ENCODE results near the gene LRRC75B. TPM values are rescaled to one million over a fixed set of nuclear protein-coding genes. Genes with fewer than 3 reads are reported as not detected.
A peak's percentile ranks its signal among the peaks of the same experiment; 100 is the strongest.

The LRRC75B gene
- total and polyA plus RNA-seq, 2 of the 13 experiments (the other 11 are each of a cell fraction or from before 2014, with no cell fraction given) = 11.8 to 34.8 TPM

GRCh38 chr22:24593836-24594568 lies 1.1 kb upstream of the LRRC75B start (continued):
- no peak for TF ChIP-seq YY1 (IDR thresholded peaks at IDR 0.05; ENCODE audit: insufficient read depth, insufficient replicate concordance, low read depth, low read length)
- no peak for TF ChIP-seq STAG1 (CRISPR knock-in tag; IDR thresholded peaks at IDR 0.05)
- no peak for TF ChIP-seq CEBPZ (IDR thresholded peaks at IDR 0.05; ENCODE audit: low read length)
- no peak for TF ChIP-seq NFYC (CRISPR knock-in tag; IDR thresholded peaks at IDR 0.05)
- TF ChIP-seq HMG20B (CRISPR knock-in tag; conservative IDR thresholded peaks at IDR 0.05) = peak; percentile 89
- TF ChIP-seq ZNF816 (CRISPR knock-in tag; IDR thresholded peaks at IDR 0.05; ENCODE audit: borderline replicate concordance) = no peak
- no peak for TF ChIP-seq GPBP1L1 (CRISPR knock-in tag; IDR thresholded peaks at IDR 0.05)
- TF ChIP-seq MATR3 (CRISPR knock-in tag; IDR thresholded peaks at IDR 0.05) = no peak
- peak; percentile 61; the same call in 1 of the 2 replicates for TF ChIP-seq NCOA2 (CRISPR knock-in tag; IDR thresholded peaks at IDR 0.05)
- peak; percentile 65 for TF ChIP-seq NR2C2 (CRISPR knock-in tag; IDR thresholded peaks at IDR 0.05; ENCODE audit: borderline replicate concordance)
- TF ChIP-seq NR2F2 (IDR thresholded peaks at IDR 0.05; ENCODE audit: borderline replicate concordance, low read depth) = peak; percentile 79
- TF ChIP-seq ZBTB20 (CRISPR knock-in tag; IDR thresholded peaks at IDR 0.05; ENCODE audit: borderline replicate concordance, low read depth) = peak; percentile 49; the same call in 1 of the 2 replicates
- TF ChIP-seq ZNF709 (CRISPR knock-in tag; IDR thresholded peaks at IDR 0.05) = no peak
- no peak for TF ChIP-seq MAF1 (CRISPR knock-in tag; IDR thresholded peaks at IDR 0.05; ENCODE audit: borderline replicate concordance)
- no peak for TF ChIP-seq ELK4 (CRISPR knock-in tag; IDR thresholded peaks at IDR 0.05; ENCODE audit: borderline replicate concordance)
- TF ChIP-seq SNAPC5 (CRISPR knock-in tag; IDR thresholded peaks at IDR 0.05; ENCODE audit: borderline replicate concordance) = no peak
- 0 out of 2 replicates have a peak, but pooled peaks have one; percentile 27 for TF ChIP-seq ATF2 (CRISPR knock-in tag; IDR thresholded peaks at IDR 0.05)
- TF ChIP-seq MTF2 (CRISPR knock-in tag; IDR thresholded peaks at IDR 0.05; ENCODE audit: borderline replicate concordance) = no peak
- no peak for TF ChIP-seq ZBTB49 (CRISPR knock-in tag; IDR thresholded peaks at IDR 0.05; ENCODE audit: borderline replicate concordance)

All from HepG2 (cell line).